Measurements from ENCODE around the gene ZFAND3.

- TF ChIP-seq, protein P1, sequence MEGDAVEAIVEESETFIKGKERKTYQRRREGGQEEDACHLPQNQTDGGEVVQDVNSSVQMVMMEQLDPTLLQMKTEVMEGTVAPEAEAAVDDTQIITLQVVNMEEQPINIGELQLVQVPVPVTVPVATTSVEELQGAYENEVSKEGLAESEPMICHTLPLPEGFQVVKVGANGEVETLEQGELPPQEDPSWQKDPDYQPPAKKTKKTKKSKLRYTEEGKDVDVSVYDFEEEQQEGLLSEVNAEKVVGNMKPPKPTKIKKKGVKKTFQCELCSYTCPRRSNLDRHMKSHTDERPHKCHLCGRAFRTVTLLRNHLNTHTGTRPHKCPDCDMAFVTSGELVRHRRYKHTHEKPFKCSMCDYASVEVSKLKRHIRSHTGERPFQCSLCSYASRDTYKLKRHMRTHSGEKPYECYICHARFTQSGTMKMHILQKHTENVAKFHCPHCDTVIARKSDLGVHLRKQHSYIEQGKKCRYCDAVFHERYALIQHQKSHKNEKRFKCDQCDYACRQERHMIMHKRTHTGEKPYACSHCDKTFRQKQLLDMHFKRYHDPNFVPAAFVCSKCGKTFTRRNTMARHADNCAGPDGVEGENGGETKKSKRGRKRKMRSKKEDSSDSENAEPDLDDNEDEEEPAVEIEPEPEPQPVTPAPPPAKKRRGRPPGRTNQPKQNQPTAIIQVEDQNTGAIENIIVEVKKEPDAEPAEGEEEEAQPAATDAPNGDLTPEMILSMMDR (conservative IDR thresholded peaks at IDR 0.05; ENCODE audit: low read depth, low read length) = no peak
- no peak for TF ChIP-seq EZH2 (IDR thresholded peaks at IDR 0.05; ENCODE audit: low read length, unreplicated experiment)
These were observed 116.6 kb downstream of the ZFAND3 start for GRCh38 chr6:37936150-37936549.

Measured in PC-3 (cell line).